PC-9 (cell line): ENCODE data around the gene MAP2K1. TPM values are rescaled to one million over a fixed set of nuclear protein-coding genes. Genes with fewer than 3 reads are reported as not detected.

Experiments used
- BruUV-seq: library from RNA; stranded (reverse); fragments of 400-500 nt; replicated peaks from 2 replicates; lab custom pipeline; 2021; lab: Mats Ljungman, UMichigan
- CTCF ChIA-PET: fragments of 300-600 bp; sonication (Branson Sonifier 250); formaldehyde crosslinking; loops from one replicate; lab custom pipeline; 2022; ENCODE audit warnings: antibody characterized with exemption; lab: Charles Lee
- POLR2A ChIA-PET: fragments of 300-600 bp; sonication (Branson Sonifier 250); formaldehyde crosslinking; loops from one replicate; lab custom pipeline; 2022; ENCODE audit warnings: antibody characterized with exemption; ENCODE audit not compliant: unreplicated experiment; lab: Charles Lee
- DNase-seq, 2 experiments: peaks; one replicate each; pipeline versions ENCODE4 v3.0.0 to v3.0.0-alpha.2; 2015 to 2022; ENCODE audit warnings: mixed read lengths in 1 of 2
- H2AFZ ChIP-seq: fragments of 200-600 bp; sonication (generic); 2 replicates; pipeline ENCODE4 v1.8.1; 2017; ENCODE audit warnings: antibody characterized with exemption
- H3F3A ChIP-seq: fragments of 200-600 bp; sonication (generic); 2 replicates; pipeline ENCODE4 v1.8.1; 2017; ENCODE audit warnings: antibody characterized with exemption, mild to moderate bottlenecking, low read depth; ENCODE audit not compliant: insufficient read depth
- H3K27ac ChIP-seq: fragments of 200-600 bp; sonication (generic); 2 replicates; pipeline ENCODE4 v1.6.1; 2016; ENCODE audit warnings: mixed run types
- H3K27me3 ChIP-seq: fragments of 200-600 bp; sonication (generic); 2 replicates; pipeline ENCODE4 v1.6.1; 2016; ENCODE audit warnings: low read depth, mixed run types; ENCODE audit not compliant: insufficient read depth
- H3K36me3 ChIP-seq: fragments of 200-600 bp; sonication (generic); 2 replicates; pipeline ENCODE4 v1.6.1; 2016; ENCODE audit warnings: low read depth, mixed run types
- H3K4me1 ChIP-seq: fragments of 200-600 bp; sonication (generic); replicated peaks from 2 replicates; pipeline ENCODE4 v1.6.1; 2016; ENCODE audit warnings: mixed run types; ENCODE audit not compliant: insufficient read depth
- H3K4me2 ChIP-seq: fragments of 200-600 bp; sonication (generic); 2 replicates; pipeline ENCODE4 v1.6.1; 2017; ENCODE audit warnings: mixed run types
- H3K4me3 ChIP-seq: fragments of 200-600 bp; sonication (generic); 2 replicates; pipeline ENCODE4 v1.6.1; 2016; ENCODE audit warnings: mixed run types
- H3K79me2 ChIP-seq: fragments of 200-600 bp; sonication (generic); 2 replicates; pipeline ENCODE4 v1.6.1; 2017; ENCODE audit warnings: low read depth, mixed run types
- H3K9me2 ChIP-seq: fragments of 200-600 bp; sonication (generic); 2 replicates; pipeline ENCODE4 v1.8.1; 2017; ENCODE audit warnings: mild to moderate bottlenecking; ENCODE audit not compliant: insufficient read depth
- H3K9me3 ChIP-seq: fragments of 200-600 bp; sonication (generic); 2 replicates; pipeline ENCODE4 v1.8.1; 2016; ENCODE audit warnings: low read depth; ENCODE audit not compliant: insufficient read depth
- H4K20me1 ChIP-seq: fragments of 200-600 bp; sonication (generic); 2 replicates; pipeline ENCODE4 v1.8.1; 2017; ENCODE audit not compliant: insufficient read depth
- EZH2 ChIP-seq: fragments of 200-600 bp; sonication (generic); IDR thresholded peaks from 2 replicates; pipeline ENCODE4 v1.8.0; 2017; ENCODE audit warnings: antibody characterized with exemption, low read depth
- intact Hi-C: fragments of 100-400 bp; cut with micrococcal nuclease; formaldehyde crosslinking; loops from one replicate; pipeline ENCODE4 v1.10.0; 2022; ENCODE audit not compliant: unreplicated experiment
- microRNA-seq: library from miRNA; unstranded; fragments of <30 nt; microRNA quantifications from one replicate; pipeline ENCODE4 v1.2.0, GENCODE V29; 2021; ENCODE audit warnings: borderline number of aligned reads, borderline replicate concordance
- total RNA-seq: library from RNA; stranded (reverse); gene quantifications from 2 replicates; pipeline ENCODE4 v1.2.3, GENCODE V29; 2021
- TF ChIP-seq, protein P1 (sequence below): fragments of 200-600 bp; sonication (generic); conservative IDR thresholded peaks from 2 replicates; pipeline ENCODE4 v1.6.1; 2017; ENCODE audit warnings: mixed run types, antibody characterized with exemption, mild to moderate bottlenecking, moderate library complexity

MAP2K1 gene
- total RNA-seq, 1 experiment from 2014 or later: 78.6 TPM

DNA sequence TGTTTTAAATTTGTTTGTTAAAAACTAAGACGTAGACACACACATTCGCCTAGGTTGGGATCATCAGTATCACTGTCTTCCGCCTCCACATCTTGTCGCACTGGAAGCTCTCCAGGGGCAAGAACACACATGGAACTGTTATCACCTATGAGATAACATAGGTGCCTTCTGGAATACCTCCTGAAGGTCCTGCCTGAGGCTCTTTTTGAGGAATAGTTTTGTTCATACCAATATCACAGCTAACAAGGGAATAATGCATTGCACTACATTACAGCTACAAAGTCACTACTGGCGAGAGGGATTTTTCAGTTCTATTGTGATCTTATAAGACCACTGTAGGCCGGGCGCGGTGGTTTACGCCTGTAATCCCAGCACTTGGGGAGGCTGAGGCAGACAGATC lies 148.3 kb downstream of the MAP2K1 start:
- ChIA-PET POLR2A (no interaction called here), CTCF (interaction anchor here (0.6 kb wide), 1 partner anchor 43 kb away, joined by 6 read pairs; no protein-coding TSS in a partner anchor)
- H3F3A ChIP-seq: no peaks in the 10 kb centered on the region
- H3K4me3 ChIP-seq: no peak overlapping the region
- no peak overlapping the region for H2AFZ ChIP-seq
- H3K4me2 ChIP-seq: no peak overlapping the region
- H3K4me1 ChIP-seq: no peaks in the 10 kb centered on the region
- no peaks in the 10 kb centered on the region for H3K79me2 ChIP-seq
- no peaks in the 10 kb centered on the region for H3K9me2 ChIP-seq
- no peaks in the 10 kb centered on the region for H3K36me3 ChIP-seq
- H3K27ac ChIP-seq: no peak overlapping the region
- no peaks in the 10 kb centered on the region for H3K9me3 ChIP-seq
- H3K27me3 ChIP-seq: no peaks in the 10 kb centered on the region
- BruUV-seq: no TSS peak
- no peak for DNase-seq
- no peak for TF ChIP-seq EZH2
- TF ChIP-seq, protein P1, sequence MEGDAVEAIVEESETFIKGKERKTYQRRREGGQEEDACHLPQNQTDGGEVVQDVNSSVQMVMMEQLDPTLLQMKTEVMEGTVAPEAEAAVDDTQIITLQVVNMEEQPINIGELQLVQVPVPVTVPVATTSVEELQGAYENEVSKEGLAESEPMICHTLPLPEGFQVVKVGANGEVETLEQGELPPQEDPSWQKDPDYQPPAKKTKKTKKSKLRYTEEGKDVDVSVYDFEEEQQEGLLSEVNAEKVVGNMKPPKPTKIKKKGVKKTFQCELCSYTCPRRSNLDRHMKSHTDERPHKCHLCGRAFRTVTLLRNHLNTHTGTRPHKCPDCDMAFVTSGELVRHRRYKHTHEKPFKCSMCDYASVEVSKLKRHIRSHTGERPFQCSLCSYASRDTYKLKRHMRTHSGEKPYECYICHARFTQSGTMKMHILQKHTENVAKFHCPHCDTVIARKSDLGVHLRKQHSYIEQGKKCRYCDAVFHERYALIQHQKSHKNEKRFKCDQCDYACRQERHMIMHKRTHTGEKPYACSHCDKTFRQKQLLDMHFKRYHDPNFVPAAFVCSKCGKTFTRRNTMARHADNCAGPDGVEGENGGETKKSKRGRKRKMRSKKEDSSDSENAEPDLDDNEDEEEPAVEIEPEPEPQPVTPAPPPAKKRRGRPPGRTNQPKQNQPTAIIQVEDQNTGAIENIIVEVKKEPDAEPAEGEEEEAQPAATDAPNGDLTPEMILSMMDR: no peak
- intact Hi-C loops: no loop called here
- H4K20me1 ChIP-seq: no peaks in the 10 kb centered on the region

Small RNA genes lying within 50 kb of the gene (microRNA-seq; reads per million reads assigned to microRNA genes)
- gene MIR4512: not detected

Other genes starting within 250 kb of the MAP2K1 start
- not detected in 2 replicates for gene MEGF11, start 133.2 kb upstream of the MAP2K1 start, total RNA-seq
- gene DIS3L, start 93.3 kb upstream of the MAP2K1 start, total RNA-seq: 27.7 and 31.2 TPM in 2 replicates
- 12.9 and 13.1 TPM in 2 replicates for gene TIPIN, start 30.2 kb upstream of the MAP2K1 start, total RNA-seq
- 15.8 and 17.9 TPM in 2 replicates for gene SNAPC5, start 110.8 kb downstream of the MAP2K1 start, total RNA-seq
- 1,859 and 2,320 TPM in 2 replicates for gene RPL4, start 117.9 kb downstream of the MAP2K1 start, total RNA-seq
- 26.3 and 30.3 TPM in 2 replicates for gene ZWILCH, start 118.4 kb downstream of the MAP2K1 start, total RNA-seq
- not detected in 2 replicates for gene LCTL, start 179.1 kb downstream of the MAP2K1 start, total RNA-seq